WTC11 (cell line): ENCODE data around the gene NFATC2IP. TPM values are rescaled to one million over a fixed set of nuclear protein-coding genes. Genes with fewer than 3 reads are reported as not detected.

Experiments used
- ATAC-seq: fragments of 200-7000 bp; cut with Tn5 transposase; 2 replicates; pipeline ENCODE4 v1.10.0; 2021; ENCODE audit warnings: mild to moderate bottlenecking, moderate library complexity
- CTCF ChIA-PET: fragments of 300-600 bp; sonication (Branson Sonifier 250); formaldehyde crosslinking; loops from one replicate; lab custom pipeline; 2021; ENCODE audit warnings: antibody characterized with exemption; lab: Charles Lee
- POLR2A ChIA-PET: fragments of 350-600 bp; sonication (Branson Sonifier 250); formaldehyde crosslinking; loops from one replicate; lab custom pipeline; 2021; ENCODE audit warnings: antibody characterized with exemption; lab: Charles Lee
- DNase-seq: peaks from one replicate; pipeline ENCODE4 v3.0.0; 2021; ENCODE audit warnings: low spot score
- H3K27ac Mint-ChIP-seq: 2 replicates; pipeline ENCODE4 v1.8.0; 2021; ENCODE audit warnings: mixed read lengths
- H3K27me3 Mint-ChIP-seq: 2 replicates; pipeline ENCODE4 v1.8.0; 2021; ENCODE audit warnings: low read depth, mild to moderate bottlenecking, moderate library complexity, mixed read lengths
- H3K36me3 Mint-ChIP-seq: 2 replicates; pipeline ENCODE4 v1.8.0; 2021; ENCODE audit warnings: mixed read lengths
- H3K4me1 Mint-ChIP-seq: 2 replicates; pipeline ENCODE4 v1.8.0; 2022; ENCODE audit warnings: mixed read lengths
- H3K4me3 Mint-ChIP-seq: 2 replicates; pipeline ENCODE4 v1.8.0; 2021; ENCODE audit warnings: mild to moderate bottlenecking, moderate library complexity, mixed read lengths
- H3K9me3 Mint-ChIP-seq: 2 replicates; pipeline ENCODE4 v1.8.0; 2021; ENCODE audit warnings: mixed read lengths
- ATF3 ChIP-seq: sonication (generic); formaldehyde crosslinking; conservative IDR thresholded peaks from 2 replicates; pipeline ENCODE4 v1.8.1; 2022; ENCODE audit warnings: mild to moderate bottlenecking, missing genetic modification reagents
- ELF4 ChIP-seq: sonication (generic); formaldehyde crosslinking; IDR thresholded peaks from 2 replicates; pipeline ENCODE4 v1.8.1; 2022; ENCODE audit warnings: low read depth, mild to moderate bottlenecking, moderate library complexity, missing genetic modification reagents
- FOXJ3 ChIP-seq: sonication (generic); formaldehyde crosslinking; IDR thresholded peaks from 2 replicates; pipeline ENCODE4 v1.9.0; 2021; ENCODE audit warnings: missing genetic modification reagents, mild to moderate bottlenecking, borderline replicate concordance
- HMGA2 ChIP-seq: fragments of 250-450 bp; sonication (Bioruptor Pico); IDR thresholded peaks from 2 replicates; pipeline ENCODE4 v1.4.0; 2021; ENCODE audit warnings: mild to moderate bottlenecking, moderate library complexity
- JAZF1 ChIP-seq: fragments of 250-450 bp; sonication (Bioruptor Pico); IDR thresholded peaks from 2 replicates; pipeline ENCODE4 v1.9.0; 2021; ENCODE audit warnings: moderate library complexity, mild to moderate bottlenecking, inconsistent platforms
- MYBL2 ChIP-seq: sonication (generic); formaldehyde crosslinking; IDR thresholded peaks from 2 replicates; pipeline ENCODE4 v1.8.1; 2023; ENCODE audit warnings: mild to moderate bottlenecking, moderate library complexity, missing genetic modification reagents
- NFYB ChIP-seq: sonication (generic); formaldehyde crosslinking; conservative IDR thresholded peaks from 2 replicates; pipeline ENCODE4 v1.8.0; 2022; ENCODE audit warnings: low read depth, missing genetic modification reagents
- NR2C2 ChIP-seq: sonication (generic); formaldehyde crosslinking; IDR thresholded peaks from 2 replicates; pipeline ENCODE4 v1.8.0; 2022; ENCODE audit warnings: mild to moderate bottlenecking, missing genetic modification reagents
- RELA ChIP-seq: sonication (generic); formaldehyde crosslinking; IDR thresholded peaks from 2 replicates; pipeline ENCODE4 v1.8.1; 2022; ENCODE audit warnings: missing genetic modification reagents, mild to moderate bottlenecking, borderline replicate concordance
- SP1 ChIP-seq: sonication (generic); formaldehyde crosslinking; conservative IDR thresholded peaks from 2 replicates; pipeline ENCODE4 v1.8.1; 2022; ENCODE audit warnings: missing genetic modification reagents
- TP53 ChIP-seq: sonication (generic); formaldehyde crosslinking; IDR thresholded peaks from 2 replicates; pipeline ENCODE4 v1.8.1; 2023; ENCODE audit warnings: mild to moderate bottlenecking, missing genetic modification reagents
- ZNF121 ChIP-seq: sonication (generic); formaldehyde crosslinking; IDR thresholded peaks from 2 replicates; pipeline ENCODE4 v1.8.0; 2023; ENCODE audit warnings: missing genetic modification reagents
- ZNF263 ChIP-seq: sonication (generic); formaldehyde crosslinking; IDR thresholded peaks from 2 replicates; pipeline ENCODE4 v1.8.1; 2022; ENCODE audit warnings: low read depth, mild to moderate bottlenecking, moderate library complexity, missing genetic modification reagents
- ZNF396 ChIP-seq: fragments of 250-450 bp; sonication (Bioruptor Pico); IDR thresholded peaks from 2 replicates; pipeline ENCODE4 v1.8.0; 2021; ENCODE audit warnings: mild to moderate bottlenecking, moderate library complexity, borderline replicate concordance
- ZNF532 ChIP-seq: fragments of 250-450 bp; sonication (Bioruptor Pico); IDR thresholded peaks from 2 replicates; pipeline ENCODE4 v1.9.0; 2021; ENCODE audit warnings: mild to moderate bottlenecking, borderline replicate concordance
- total RNA-seq: library from RNA; stranded (reverse); gene quantifications from 3 replicates; pipeline ENCODE4 v1.2.3, GENCODE V29; 2021
- TF ChIP-seq, protein P1 (sequence below): sonication (generic); formaldehyde crosslinking; IDR thresholded peaks from 2 replicates; pipeline ENCODE4 v1.8.0; 2022; ENCODE audit warnings: mild to moderate bottlenecking, missing genetic modification reagents
- TF ChIP-seq, protein P2 (sequence below): fragments of 200-600 bp; IDR thresholded peaks from 2 replicates; pipeline ENCODE4 v1.8.0; 2022; ENCODE audit warnings: antibody characterized with exemption
- TF ChIP-seq, protein P3 (sequence below): fragments of 250-450 bp; sonication (Bioruptor Pico); IDR thresholded peaks from 2 replicates; pipeline ENCODE4 v1.9.0; 2021; ENCODE audit warnings: mild to moderate bottlenecking
- TF ChIP-seq, protein P4 (sequence below): sonication (generic); formaldehyde crosslinking; IDR thresholded peaks from 2 replicates; pipeline ENCODE4 v1.8.0; 2022; ENCODE audit warnings: mild to moderate bottlenecking, missing genetic modification reagents
- TF ChIP-seq, protein P5 (sequence below): sonication (generic); formaldehyde crosslinking; IDR thresholded peaks from 2 replicates; pipeline ENCODE4 v1.8.1; 2023; ENCODE audit warnings: mild to moderate bottlenecking, missing genetic modification reagents, moderate library complexity

The NFATC2IP gene
- total RNA-seq, 1 experiment from 2014 or later = 66.6 TPM

DNA sequence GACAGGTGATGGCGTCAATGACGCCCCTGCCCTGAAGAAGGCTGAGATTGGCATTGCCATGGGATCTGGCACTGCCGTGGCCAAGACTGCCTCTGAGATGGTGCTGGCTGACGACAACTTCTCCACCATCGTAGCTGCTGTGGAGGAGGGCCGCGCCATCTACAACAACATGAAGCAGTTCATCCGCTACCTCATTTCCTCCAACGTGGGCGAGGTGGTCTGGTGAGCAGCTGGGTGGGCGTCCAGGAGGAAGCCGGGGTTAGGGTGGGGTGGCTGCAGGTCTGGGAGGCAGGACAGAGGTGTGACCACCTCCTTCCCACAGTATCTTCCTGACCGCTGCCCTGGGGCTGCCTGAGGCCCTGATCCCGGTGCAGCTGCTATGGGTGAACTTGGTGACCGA lies 48.9 kb upstream of the NFATC2IP start (continued):
- TF ChIP-seq ZNF532 = no peak
- TF ChIP-seq NR2C2 (CRISPR knock-in tag) = no peak
- TF ChIP-seq, protein P1, sequence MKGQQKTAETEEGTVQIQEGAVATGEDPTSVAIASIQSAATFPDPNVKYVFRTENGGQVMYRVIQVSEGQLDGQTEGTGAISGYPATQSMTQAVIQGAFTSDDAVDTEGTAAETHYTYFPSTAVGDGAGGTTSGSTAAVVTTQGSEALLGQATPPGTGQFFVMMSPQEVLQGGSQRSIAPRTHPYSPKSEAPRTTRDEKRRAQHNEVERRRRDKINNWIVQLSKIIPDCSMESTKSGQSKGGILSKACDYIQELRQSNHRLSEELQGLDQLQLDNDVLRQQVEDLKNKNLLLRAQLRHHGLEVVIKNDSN (CRISPR knock-in tag) = no peak
- TF ChIP-seq, protein P2, sequence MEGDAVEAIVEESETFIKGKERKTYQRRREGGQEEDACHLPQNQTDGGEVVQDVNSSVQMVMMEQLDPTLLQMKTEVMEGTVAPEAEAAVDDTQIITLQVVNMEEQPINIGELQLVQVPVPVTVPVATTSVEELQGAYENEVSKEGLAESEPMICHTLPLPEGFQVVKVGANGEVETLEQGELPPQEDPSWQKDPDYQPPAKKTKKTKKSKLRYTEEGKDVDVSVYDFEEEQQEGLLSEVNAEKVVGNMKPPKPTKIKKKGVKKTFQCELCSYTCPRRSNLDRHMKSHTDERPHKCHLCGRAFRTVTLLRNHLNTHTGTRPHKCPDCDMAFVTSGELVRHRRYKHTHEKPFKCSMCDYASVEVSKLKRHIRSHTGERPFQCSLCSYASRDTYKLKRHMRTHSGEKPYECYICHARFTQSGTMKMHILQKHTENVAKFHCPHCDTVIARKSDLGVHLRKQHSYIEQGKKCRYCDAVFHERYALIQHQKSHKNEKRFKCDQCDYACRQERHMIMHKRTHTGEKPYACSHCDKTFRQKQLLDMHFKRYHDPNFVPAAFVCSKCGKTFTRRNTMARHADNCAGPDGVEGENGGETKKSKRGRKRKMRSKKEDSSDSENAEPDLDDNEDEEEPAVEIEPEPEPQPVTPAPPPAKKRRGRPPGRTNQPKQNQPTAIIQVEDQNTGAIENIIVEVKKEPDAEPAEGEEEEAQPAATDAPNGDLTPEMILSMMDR = no peak
- TF ChIP-seq FOXJ3 (CRISPR knock-in tag) = no peak
- TF ChIP-seq HMGA2 (CRISPR knock-in tag) = no peak
- TF ChIP-seq TP53 = no peak
- TF ChIP-seq, protein P3, sequence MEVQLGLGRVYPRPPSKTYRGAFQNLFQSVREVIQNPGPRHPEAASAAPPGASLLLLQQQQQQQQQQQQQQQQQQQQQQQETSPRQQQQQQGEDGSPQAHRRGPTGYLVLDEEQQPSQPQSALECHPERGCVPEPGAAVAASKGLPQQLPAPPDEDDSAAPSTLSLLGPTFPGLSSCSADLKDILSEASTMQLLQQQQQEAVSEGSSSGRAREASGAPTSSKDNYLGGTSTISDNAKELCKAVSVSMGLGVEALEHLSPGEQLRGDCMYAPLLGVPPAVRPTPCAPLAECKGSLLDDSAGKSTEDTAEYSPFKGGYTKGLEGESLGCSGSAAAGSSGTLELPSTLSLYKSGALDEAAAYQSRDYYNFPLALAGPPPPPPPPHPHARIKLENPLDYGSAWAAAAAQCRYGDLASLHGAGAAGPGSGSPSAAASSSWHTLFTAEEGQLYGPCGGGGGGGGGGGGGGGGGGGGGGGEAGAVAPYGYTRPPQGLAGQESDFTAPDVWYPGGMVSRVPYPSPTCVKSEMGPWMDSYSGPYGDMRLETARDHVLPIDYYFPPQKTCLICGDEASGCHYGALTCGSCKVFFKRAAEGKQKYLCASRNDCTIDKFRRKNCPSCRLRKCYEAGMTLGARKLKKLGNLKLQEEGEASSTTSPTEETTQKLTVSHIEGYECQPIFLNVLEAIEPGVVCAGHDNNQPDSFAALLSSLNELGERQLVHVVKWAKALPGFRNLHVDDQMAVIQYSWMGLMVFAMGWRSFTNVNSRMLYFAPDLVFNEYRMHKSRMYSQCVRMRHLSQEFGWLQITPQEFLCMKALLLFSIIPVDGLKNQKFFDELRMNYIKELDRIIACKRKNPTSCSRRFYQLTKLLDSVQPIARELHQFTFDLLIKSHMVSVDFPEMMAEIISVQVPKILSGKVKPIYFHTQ (CRISPR knock-in tag) = no peak
- TF ChIP-seq, all 79 proteins: peak for 0

- H3K36me3 Mint-ChIP-seq = no peaks in the 10 kb centered on the region
- DNase-seq = no peak
- no peaks in the 10 kb centered on the region for H3K4me1 Mint-ChIP-seq
- ChIA-PET POLR2A (interaction anchor here (0.5 kb wide), 1 partner anchor 12 kb away, joined by 3 read pairs; no protein-coding TSS in a partner anchor), CTCF (no interaction called here)
- no peaks in the 10 kb centered on the region for H3K9me3 Mint-ChIP-seq
- no peaks in the 10 kb centered on the region for H3K27me3 Mint-ChIP-seq
- ATAC-seq = no peak
- no peak overlapping the region for H3K4me3 Mint-ChIP-seq
- H3K27ac Mint-ChIP-seq = no peak overlapping the region
- TF ChIP-seq ATF3 (CRISPR knock-in tag) (no peak), MYBL2 (CRISPR knock-in tag) (no peak), ELF4 (CRISPR knock-in tag) (no peak), ZNF396 (CRISPR knock-in tag) (no peak), RELA (CRISPR knock-in tag) (no peak), ZNF121 (CRISPR knock-in tag) (no peak), FOXJ3 (CRISPR knock-in tag) (no peak), NFYB (CRISPR knock-in tag) (no peak), ZNF263 (CRISPR knock-in tag) (no peak), JAZF1 (CRISPR knock-in tag) (no peak), SP1 (CRISPR knock-in tag) (no peak)
- TF ChIP-seq, protein P1 (CRISPR knock-in tag) = no peak
- TF ChIP-seq, protein P2 = no peak
- TF ChIP-seq, protein P4, sequence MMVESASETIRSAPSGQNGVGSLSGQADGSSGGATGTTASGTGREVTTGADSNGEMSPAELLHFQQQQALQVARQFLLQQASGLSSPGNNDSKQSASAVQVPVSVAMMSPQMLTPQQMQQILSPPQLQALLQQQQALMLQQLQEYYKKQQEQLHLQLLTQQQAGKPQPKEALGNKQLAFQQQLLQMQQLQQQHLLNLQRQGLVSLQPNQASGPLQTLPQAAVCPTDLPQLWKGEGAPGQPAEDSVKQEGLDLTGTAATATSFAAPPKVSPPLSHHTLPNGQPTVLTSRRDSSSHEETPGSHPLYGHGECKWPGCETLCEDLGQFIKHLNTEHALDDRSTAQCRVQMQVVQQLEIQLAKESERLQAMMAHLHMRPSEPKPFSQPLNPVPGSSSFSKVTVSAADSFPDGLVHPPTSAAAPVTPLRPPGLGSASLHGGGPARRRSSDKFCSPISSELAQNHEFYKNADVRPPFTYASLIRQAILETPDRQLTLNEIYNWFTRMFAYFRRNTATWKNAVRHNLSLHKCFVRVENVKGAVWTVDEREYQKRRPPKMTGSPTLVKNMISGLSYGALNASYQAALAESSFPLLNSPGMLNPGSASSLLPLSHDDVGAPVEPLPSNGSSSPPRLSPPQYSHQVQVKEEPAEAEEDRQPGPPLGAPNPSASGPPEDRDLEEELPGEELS (CRISPR knock-in tag) = no peak
- TF ChIP-seq, protein P5, sequence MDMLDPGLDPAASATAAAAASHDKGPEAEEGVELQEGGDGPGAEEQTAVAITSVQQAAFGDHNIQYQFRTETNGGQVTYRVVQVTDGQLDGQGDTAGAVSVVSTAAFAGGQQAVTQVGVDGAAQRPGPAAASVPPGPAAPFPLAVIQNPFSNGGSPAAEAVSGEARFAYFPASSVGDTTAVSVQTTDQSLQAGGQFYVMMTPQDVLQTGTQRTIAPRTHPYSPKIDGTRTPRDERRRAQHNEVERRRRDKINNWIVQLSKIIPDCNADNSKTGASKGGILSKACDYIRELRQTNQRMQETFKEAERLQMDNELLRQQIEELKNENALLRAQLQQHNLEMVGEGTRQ (CRISPR knock-in tag) = no peak
These were observed 47.8 kb upstream of the NFATC2IP start for GRCh38 chr16:28902909-28903308.
